Bronchial epithelial cell (primary cell): ENCODE results near the gene UBAC2. TPM values are rescaled to one million over a fixed set of nuclear protein-coding genes. Genes with fewer than 3 reads are reported as not detected.

Experiments used
- DNase-seq: peaks from one replicate; pipeline ENCODE4 v3.0.0-alpha.2; 2010; ENCODE audit warnings: low read depth
- FAIRE-seq: peaks from 2 replicates; lab custom pipeline; 2011; peaks lifted over from hg19 to GRCh38; lab: Jason Lieb, UNC
- H3K27me3 ChIP-seq: 2 replicates; pipeline ENCODE4 v1.5.1; 2011; ENCODE audit warnings: low read length; ENCODE audit not compliant: control insufficient read depth, insufficient read depth
- H3K36me3 ChIP-seq: 2 replicates; pipeline ENCODE4 v1.5.1; 2011; ENCODE audit warnings: low read length; ENCODE audit not compliant: control insufficient read depth, insufficient read depth
- H3K4me3 ChIP-seq: 2 replicates; pipeline ENCODE4 v1.5.1; 2011; ENCODE audit warnings: mild to moderate bottlenecking, low read depth, low read length, control low read depth
- total RNA-seq: library from RNA; depleted of rRNA; stranded (reverse); fragments of >200 nt; gene quantifications from 2 replicates; pipeline ENCODE4 v1.2.1, GENCODE V29; 2014
- TF ChIP-seq, protein P1 (sequence below): IDR thresholded peaks from 2 replicates; pipeline ENCODE4 v1.5.1; 2011; ENCODE audit warnings: mild to moderate bottlenecking, moderate library complexity, low read length, control low read depth, inconsistent platforms; ENCODE audit not compliant: insufficient read depth, severe bottlenecking

UBAC2 gene
- total RNA-seq, 1 donor from 2014 or later, result 40.0 TPM

DNA sequence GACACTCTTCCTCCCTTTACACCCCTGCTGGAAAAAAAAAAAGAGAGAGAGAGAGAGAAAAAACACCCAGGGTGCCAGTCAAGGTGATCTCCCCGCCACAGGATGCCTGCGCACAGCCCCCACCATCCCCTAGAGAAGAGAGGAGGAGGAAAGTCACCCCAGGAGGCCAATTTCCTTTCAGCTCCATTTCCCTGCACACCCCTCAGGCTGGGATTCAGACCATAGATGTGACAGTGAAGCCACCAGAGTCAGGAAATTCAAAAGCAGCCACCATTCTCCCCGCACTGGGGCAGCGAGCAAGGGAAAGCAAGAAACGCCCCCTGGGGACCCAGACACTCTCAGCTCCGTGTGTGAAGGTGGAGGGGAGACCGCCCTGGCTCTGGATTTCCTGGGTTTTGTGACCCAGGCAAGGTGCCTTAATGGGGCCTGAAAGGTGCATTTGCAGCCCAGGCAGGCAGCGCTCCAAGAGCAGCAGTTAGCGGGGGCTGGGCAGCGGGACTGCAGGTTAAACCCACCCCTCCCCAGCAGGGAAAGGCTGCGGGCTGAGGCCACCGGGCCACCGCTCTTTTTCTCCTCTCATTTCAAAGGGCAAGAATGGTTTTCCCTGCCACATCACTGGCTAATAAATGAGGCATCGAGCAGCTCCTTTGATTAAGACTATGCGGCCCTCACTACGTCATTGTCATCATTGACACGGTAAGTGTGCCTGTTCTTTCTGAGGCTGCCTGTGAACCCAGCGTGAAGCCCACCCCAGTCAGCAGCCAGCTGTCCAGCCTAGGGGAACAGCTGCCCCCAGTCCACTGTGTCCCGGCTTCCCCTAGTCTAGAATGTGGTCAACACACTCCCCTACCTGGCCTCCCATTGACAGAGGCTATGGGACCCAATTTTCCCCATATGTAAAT is 216.8 kb downstream of the UBAC2 start:
- H3K4me3 ChIP-seq, result no peak overlapping the region
- H3K36me3 ChIP-seq, result no peaks in the 10 kb centered on the region
- peaks cover 10% of the 10 kb centered on the region for H3K27me3 ChIP-seq
- FAIRE-seq (no peak), DNase-seq (no peak)
- TF ChIP-seq, protein P1, sequence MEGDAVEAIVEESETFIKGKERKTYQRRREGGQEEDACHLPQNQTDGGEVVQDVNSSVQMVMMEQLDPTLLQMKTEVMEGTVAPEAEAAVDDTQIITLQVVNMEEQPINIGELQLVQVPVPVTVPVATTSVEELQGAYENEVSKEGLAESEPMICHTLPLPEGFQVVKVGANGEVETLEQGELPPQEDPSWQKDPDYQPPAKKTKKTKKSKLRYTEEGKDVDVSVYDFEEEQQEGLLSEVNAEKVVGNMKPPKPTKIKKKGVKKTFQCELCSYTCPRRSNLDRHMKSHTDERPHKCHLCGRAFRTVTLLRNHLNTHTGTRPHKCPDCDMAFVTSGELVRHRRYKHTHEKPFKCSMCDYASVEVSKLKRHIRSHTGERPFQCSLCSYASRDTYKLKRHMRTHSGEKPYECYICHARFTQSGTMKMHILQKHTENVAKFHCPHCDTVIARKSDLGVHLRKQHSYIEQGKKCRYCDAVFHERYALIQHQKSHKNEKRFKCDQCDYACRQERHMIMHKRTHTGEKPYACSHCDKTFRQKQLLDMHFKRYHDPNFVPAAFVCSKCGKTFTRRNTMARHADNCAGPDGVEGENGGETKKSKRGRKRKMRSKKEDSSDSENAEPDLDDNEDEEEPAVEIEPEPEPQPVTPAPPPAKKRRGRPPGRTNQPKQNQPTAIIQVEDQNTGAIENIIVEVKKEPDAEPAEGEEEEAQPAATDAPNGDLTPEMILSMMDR, result no peak

DNA sequence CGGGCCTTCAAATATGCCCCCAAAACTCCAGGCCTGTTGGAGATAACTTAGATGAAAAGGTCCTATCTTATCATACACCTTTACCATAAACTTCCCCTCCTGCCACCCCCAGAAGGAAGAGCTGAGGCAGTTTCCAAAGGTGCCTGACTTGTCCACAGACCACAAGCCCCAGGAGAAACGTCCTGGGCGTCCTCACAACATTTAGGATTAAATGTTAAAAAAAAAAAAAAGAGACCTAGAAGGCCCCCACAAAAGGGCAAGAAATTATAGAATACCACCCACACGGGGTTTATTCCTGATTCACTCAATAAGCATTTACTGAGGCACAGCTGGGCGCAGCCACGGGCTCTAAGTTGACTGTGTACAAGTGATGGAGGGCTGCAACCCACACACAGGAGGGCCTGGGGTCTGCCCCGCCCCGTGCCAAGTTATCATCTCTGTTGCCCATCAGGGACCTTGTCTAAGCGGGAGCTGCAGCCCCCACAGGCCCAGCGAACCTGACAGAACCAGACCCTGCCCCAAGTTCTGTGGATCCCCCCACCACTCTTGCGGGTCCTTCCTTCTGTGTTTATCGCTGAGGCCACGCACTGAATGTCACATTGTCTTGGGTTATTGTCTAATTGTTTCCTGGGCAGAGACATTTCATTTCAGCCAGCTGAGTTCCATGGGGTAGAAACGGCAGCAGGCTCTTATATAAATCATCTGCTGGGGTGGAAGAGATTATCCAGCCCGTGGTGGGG is 217.6 kb downstream of the UBAC2 start:
- TF ChIP-seq, protein P1, result no peak
- no peaks in the 10 kb centered on the region for H3K36me3 ChIP-seq
- peaks cover 10% of the 10 kb centered on the region for H3K27me3 ChIP-seq
- H3K4me3 ChIP-seq, result no peak overlapping the region
- DNase-seq, result no peak
- FAIRE-seq, result no peak

DNA sequence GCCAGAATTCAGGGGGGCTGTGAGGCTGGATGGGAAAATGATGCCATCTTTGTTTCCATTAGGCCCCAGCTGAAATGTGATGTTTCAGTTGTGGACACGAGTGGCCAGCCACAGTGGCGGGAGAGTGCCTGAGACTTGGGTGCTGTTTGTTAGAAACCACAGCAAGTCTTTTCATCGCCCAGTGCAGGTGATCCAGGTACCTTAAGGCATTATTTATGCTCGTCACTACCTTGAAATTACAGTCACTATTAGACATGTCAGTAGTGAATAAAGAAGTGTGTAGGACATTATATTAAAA is 218.1 kb downstream of the UBAC2 start:
- DNase-seq (no peak), FAIRE-seq (no peak)
- TF ChIP-seq, protein P1, result no peak
- Histone ChIP-seq H3K4me3 (no peak overlapping the region), H3K36me3 (no peaks in the 10 kb centered on the region), H3K27me3 (peaks cover 10% of the 10 kb centered on the region)

DNA sequence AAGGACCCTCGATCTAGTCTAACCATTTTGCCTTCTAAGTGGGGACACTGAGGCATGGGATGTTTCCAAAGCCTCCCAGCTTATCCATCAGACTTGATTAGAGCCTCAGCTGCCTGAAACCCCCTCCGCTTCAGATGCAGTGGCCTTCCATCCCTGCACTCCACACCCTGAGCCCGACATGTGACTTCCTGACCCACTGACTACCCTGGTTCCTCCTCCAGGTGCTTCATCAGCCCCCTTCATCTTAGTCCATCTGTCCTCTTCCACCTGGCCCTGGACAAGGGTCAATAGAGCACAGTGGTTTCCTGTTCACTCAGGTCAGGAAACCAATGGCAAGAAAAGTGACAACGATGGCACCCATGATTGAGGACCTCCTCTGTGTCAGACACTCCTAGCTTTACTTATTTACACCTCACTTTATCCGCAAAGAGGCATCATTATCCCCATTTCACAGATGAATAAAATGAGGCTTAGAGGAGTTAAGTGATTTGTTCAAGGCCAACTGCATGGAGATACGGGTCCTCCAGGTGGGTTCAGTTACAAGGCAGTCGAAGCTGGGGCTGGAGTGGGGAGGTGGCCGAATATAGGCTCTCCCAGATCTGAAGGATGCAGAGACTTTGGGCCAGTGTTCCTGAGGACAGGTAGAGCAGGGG is 219.1 kb downstream of the UBAC2 start:
- Histone ChIP-seq H3K4me3 (no peak overlapping the region), H3K27me3 (peaks cover 10% of the 10 kb centered on the region), H3K36me3 (no peaks in the 10 kb centered on the region)
- FAIRE-seq (no peak), DNase-seq (no peak)
- TF ChIP-seq, protein P1, result no peak

DNA sequence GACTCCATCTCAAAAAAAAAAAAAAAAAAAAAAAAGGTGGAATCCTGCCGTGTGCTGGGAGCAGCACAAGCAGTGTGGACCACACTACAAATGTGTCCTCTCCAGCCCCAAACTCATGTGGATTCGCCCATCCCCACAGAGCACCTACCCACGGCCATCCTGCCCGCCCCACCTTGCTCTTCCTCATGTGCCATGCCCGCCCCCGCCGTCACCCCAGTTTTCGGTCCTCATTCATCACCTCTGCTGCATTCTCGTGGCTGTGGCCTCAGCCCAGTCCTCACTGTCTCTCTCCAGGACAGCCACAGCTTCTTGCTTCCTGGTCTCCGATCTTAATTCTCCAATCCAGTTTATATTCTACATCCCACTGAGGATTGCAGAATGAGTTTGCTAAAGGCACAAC is 220.6 kb downstream of the UBAC2 start:
- no peaks in the 10 kb centered on the region for H3K36me3 ChIP-seq
- TF ChIP-seq, protein P1, result no peak
- peaks cover 10% of the 10 kb centered on the region for H3K27me3 ChIP-seq
- no peak for DNase-seq
- H3K4me3 ChIP-seq, result no peak overlapping the region
- no peak for FAIRE-seq
